HG02943 (cell line): ENCODE results near the gene ARMC12.
"Not testable (repeated sequence)": the region's sequence is repeated elsewhere in the genome, so short reads cannot be mapped to it uniquely, and the experiment has no call there.

Source experiments
- ATAC-seq: cut with Tn5 transposase; IDR thresholded peaks from one replicate; pipeline ENCODE4 v1.9.1; 2021; ENCODE audit warnings: mild to moderate bottlenecking, low read depth, moderate library complexity; ENCODE audit not compliant: unreplicated experiment

The ARMC12 gene

DNA sequence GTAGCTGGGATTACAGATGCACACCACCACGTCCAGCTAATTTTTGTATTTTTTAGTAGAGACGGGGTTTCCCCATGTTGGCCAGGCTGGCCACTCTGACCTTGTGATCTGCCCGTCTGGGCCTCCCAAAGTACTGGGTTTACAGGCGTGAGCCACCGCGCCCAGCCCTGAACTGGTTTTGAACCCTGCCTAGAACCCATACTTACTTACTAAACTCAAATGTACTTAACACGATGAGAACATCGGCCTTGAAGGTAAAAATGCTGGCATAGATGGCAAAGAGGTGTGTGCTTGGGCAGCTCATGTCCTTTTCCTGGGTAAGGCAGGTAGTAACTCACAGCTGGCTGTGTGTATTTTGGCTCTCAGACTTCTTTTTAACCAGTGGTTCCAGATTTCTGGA, 3.2 kb upstream of the ARMC12 start:
- no peak for ATAC-seq

DNA sequence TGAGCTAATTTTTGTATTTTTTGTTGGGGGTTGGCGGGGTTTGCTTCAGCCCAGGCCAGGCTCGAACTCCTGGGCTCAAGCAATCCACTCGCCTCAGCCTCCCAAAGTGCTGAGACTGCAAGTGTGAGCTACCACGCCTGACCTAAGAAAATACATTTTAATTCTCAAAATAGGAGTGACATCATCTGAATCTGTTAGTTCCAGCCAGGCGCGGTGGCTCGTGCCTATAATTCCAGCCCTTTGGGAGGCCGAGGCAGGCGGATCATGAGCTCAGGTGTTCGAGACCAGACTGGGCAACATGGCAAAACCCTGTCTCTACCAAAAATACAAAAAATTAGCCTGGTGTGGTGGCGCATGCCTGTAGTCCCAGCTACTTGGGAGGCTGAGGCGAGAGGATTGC, 2.5 kb upstream of the ARMC12 start:
- ATAC-seq = not testable (repeated sequence)

DNA sequence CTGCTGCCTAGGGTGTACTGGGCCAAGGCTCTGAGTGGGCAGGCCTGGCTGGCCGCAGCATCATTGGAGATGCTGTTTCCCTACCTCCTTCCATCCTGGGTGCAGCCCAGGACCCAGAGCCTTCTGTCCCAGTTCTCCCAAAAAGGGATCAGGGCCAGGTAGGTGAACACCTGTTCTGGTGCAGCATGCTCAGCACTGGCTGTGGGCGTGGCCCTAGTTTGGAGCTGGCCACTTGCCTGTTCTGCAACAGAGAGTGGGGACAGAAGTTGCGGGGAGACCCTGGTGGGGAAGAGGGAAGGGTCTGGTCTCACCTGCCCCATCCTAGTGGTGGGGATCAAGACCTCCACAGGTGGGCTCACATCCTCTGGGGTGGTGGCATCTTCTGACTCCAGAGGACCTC, 1.4 kb upstream of the ARMC12 start:
- ATAC-seq = no peak

DNA sequence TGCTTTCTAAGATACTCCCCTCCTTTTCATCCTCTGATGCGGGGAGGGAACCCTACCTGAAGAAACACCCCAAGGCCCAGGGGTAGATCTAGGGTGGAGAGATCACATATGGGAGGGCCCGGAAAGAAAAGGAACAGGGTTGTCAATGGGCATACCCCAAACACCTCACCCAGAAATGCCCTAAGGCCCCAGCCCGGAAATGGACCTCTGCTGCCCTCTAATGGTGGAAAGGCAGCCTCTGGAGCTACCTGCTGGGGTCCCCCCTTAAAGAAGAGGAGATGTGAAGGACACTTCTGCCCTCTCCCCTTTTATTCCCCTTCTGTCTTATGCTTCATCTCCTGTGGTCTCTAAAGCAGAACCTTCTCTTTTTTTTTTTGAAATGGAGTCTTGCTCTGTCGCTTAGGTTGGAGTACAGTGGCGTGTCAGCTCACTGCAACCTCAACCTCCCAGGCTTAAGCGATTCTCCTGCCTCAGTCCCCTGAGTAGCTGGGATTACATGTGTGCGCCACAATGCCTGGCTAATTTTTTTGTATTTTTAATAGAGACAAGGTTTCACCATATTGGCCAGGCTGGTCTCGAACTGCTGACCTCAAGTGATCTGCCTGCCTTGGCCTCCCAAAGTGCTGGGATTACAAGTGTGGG, 458 bp upstream of the ARMC12 start:
- no peak for ATAC-seq

DNA sequence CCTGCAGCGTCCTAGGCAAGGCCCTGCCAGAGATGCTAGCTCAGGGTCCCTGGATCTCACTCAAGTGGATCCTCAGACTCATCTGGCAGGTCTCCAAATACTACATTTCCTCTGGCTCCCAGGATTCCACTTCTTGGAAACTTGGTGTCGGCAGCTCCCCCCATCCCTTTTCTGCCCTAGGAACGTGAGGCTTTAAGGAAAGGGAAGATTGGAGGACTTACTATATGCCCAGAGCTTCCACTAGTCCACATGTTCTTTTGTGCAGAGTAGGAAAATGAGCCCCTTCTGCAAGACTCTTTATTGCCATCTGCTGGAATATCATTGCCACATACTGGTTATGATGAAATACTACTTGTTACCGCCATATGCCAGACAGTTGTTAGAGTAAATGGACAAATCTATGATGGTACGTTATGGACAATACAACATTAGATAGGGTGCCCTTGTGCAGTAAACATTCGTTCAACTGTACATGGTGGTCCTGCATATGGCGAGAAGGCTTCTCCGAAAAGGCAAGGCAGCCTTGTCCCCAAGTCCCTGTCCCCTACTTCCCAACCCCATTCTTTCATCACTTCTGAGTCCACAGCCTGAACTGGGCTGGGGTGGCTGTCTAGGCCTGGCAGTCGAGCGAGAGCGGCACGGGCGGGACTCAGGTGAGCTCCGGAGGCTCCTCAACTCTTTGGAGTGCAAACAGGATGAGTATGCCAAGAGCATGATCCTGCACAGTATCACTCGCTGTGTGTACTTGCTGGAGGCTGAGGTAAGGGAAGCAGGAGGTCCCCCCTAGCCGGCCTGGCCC, 780 bp downstream of the ARMC12 start:
- no peak for ATAC-seq

DNA sequence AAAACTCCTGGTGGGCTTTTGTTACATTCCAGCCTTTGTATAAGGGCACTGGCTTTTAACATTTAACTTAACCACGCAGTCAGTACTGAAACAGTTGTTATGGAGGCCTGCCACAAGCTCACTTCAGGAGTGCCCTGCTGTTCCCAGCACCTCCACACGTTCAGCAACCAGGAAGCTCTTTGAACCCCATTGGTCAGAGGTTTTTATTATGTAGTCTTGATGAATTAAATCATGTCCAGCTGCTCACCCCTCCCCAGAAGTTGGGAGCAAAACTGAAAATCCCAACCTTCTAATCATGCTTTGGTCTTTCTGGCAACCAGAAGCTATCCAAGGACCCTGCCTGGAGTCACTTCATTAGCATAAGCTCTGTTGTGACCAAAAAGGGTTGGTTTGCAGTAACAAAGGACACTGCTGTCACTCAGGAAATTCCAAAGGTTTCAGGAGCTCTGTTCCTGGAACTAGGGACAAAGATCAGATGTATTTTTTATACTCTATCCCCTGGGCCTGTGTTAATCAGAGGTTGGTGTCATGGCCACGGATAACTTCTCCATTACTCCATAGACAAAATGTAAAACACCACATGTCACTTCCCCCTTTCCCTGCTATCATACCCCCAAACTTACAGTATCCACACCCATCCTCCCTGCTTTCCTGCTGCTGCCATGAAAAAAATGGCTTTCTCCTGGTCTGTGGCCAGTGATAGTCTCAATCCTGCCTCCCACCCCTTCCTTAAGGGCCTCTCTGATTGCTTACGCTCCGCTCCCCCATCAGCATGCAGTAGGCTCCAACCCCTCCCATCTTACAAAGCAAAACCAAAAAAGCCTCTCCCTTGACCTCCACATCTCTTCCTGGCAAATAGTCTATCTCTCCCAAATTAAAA, 3.1 kb downstream of the ARMC12 start:
- no peak for ATAC-seq

DNA sequence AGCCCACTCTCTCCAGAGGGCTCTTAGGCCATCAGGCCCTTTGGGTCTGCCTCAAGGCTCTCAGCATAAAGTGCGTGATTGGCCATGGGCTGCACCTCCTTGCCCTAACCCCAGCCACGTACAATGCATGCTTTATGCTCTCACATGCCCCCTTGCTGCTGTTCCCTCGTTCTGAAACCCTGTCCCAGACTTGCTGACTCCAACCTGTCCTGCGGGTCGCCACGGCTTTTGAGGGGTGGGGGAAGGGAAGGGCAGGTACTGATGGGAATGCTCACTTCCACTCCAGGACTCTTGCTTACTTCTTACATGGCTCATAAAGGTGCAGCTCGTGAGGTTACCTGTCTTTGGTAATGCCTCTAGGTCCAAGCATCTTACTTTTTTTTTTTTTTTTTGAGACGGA, 6.0 kb downstream of the ARMC12 start:
- ATAC-seq = no peak

DNA sequence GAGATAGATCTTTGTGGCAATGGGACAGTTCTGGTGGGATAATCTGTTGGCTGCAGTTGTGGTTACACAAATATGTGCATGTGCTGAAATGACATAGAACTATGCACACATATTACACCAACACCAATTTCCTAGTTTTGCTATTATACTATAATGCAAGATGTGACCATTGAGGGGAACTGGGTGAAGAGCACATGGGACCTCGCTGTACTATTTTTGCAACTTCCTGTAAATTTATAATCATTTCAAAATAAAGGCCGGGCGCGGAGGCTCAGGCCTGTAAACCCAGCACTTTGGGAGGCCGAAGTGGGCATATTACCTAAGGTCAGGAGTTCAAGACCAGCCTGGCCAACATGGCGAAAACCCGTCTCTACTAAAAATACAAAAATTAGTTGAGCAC, 8.7 kb downstream of the ARMC12 start:
- ATAC-seq = no peak

DNA sequence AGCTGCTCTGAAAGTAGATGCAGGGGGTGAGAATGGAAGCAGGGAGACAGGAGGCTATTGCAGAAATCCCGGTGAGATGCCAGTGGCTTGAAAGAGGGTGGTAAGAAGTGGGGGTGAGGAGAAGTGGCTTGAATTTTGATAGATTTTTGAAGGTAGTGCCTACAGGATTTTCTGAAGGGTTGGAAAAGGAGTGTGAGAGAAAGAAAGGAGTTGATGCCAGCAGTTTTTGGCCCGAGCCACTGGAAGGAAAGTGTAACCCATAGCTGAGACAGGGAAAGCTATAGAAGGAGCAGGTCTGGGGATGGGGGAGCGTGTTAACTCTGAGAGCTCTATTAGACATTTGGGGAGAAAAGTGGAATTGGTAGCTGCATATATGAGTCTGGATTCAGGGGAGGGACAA, 9.7 kb downstream of the ARMC12 start:
- no peak for ATAC-seq

DNA sequence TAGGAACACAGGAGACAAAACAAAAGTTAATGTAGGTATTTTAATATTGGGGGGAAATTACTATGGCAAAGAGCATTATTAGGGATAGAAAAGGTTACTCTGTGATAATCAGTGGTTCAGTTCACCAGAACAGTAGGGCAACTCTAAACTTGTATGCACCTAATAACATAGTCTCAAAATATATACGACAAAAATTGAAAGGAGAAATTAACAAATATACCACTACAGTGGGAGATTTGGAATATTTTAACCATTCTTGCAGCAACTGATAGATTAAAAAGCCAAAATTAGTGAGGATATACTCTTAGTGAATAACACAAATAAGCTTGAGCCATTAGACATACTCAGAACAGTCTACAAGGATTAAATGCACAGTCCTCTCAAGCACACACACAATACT, 11.0 kb downstream of the ARMC12 start:
- no peak for ATAC-seq

DNA sequence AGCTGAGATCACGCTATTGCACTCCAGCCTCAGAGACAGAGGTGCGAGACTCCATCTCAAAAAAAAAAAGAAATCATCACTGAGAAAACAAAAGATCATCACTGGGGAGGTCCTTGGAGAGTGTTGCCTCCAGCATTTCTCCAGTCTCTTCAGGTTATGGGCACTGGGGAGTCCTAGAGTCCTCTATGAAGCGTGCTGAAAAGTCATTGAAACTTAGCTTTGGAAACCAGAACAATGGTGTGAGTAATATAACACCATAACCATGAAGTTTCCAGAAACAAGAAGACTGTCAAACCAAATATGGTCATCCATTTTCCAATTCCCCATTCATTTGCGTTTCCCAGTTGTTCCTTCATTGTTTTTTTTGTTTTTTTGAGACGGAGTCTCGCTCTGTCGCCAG, 13.7 kb downstream of the ARMC12 start:
- ATAC-seq = no peak

DNA sequence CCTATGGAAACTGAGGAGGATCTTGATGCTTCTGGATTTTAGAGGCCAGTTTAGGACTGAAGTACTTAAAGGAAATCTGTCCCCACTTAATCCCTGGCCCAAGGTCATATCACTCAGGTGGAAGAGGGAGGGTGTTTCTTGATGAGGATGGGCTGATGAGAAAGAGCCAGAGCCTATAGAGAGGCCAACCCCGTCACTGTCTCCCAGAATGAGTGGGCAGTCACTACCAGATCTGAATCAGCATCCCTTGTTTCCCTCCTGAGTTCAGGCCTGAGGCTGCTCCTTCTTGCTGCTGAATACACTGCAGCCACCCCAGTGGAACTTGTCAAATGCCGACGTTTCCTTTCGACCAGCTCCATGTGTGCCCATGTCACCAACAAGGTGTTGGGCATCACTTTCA, 14.8 kb downstream of the ARMC12 start:
- ATAC-seq = no peak

DNA sequence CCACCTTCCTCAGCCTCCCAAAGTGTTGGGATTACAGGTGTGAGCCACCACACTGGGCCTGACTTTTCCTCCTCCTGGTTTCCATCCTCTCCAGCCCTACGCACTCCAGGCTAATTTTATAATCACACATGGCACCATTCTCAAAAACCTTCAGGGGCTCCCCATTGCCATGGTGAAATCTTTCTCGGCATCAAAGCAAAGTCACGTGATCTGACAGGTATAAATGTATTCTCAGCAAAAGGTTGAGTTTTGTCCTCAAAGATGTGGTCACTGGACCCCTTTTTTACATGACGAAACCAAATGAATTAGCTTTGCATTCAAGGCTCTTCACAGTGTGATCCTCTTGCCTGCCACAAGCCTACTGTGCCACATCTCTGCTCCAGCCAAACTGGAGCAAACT, 15.5 kb downstream of the ARMC12 start:
- ATAC-seq = no peak

DNA sequence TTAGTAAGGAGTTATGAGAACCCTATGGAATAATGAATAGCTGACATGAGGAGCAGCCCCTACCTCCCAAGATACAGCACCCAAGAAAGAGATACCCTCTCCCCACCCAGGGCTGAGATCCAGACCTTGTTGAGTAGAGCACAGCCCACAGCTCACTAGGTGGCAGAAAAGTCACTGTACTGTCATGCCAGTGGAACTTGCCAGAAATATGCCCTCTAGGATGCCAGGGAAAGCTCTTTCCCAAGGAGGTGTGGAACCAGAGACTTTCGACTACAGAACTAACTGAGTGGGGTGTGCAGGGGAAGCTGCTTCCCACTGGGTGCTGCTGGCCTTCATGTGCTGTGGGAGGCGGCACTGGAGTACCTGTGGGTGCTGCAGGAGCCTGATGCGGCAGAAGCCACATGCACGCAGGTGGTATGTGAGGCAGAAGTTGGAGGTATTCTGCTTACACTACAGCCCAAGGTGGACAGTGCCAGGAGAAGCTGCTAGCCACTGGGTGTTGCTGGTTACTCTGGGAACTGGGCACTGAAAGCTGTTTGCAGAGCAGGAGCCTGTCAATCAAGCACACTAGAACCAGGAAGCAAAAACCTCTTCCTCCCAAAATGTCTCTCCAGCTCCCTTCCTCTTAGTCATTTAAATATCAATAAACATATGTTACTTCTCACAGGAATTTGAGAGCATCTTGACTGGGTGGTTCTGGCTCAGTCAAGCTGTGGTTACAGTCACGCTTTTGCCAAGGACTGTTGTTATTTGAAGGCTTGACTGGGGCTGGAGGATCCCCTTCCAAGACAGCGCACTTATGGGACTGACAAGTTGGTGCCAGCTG, 17.8 kb downstream of the ARMC12 start:
- no peak for ATAC-seq

DNA sequence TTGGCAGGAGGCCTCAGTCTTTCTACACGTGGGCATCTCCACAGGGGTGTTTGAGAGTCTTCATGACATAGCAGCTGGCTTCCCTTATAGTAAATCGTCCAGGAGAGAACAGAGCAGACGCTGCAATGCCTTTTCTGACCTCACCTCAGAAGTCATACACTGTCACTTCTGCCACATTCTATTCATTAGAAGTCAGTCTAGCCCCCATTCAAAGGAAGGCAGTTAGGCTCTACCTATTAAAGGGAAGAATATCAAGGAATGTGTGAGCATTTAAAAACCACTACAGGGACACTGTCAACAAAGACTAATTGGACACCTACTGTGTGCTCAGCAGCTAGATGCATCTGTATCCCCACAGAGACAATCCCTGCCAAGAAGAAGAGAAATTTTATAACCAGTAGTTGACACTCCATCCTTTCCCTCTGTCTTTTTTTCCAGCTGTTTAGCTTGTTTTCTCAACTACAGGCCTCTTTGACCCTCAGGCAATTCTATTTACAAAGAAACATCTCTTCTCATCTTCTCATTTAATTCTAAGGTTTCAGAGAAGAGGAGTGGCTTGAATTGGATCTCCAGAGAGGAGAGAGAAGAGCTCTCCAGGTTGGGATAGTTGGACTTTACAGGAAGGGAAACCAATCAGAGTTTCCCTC, 18.6 kb downstream of the ARMC12 start:
- ATAC-seq = no peak

DNA sequence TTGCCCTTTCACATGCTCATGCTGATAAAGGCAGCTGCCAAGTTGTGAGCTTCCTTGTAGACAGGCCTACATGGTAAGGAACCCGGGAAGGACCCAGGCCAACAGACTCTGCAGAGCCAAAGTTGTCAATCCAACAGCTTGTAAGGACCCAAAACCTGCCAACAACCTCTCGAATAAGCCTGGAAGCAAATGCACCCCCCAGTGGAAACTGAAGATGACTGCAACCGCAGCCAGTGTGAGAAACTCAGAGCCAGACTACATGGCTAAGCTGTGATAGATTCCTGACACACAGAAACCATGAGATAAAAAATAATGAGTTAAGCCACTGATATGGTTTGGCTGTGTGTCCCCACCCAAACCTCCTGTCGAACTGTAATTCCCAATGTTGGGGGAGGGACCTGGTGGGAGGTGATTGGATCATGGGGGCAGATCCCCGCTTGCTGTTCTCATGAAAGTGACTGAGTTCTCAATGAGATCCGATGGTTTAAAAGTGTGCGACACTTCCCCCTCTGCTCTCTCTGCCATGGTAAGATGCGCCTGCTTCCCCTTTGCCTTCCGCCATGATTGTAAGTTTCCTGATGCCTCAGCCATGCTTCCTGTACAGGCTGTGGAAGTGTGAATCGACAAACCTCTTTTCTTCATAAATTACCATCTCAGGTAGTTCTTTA, 20.8 kb downstream of the ARMC12 start:
- no peak for ATAC-seq

DNA sequence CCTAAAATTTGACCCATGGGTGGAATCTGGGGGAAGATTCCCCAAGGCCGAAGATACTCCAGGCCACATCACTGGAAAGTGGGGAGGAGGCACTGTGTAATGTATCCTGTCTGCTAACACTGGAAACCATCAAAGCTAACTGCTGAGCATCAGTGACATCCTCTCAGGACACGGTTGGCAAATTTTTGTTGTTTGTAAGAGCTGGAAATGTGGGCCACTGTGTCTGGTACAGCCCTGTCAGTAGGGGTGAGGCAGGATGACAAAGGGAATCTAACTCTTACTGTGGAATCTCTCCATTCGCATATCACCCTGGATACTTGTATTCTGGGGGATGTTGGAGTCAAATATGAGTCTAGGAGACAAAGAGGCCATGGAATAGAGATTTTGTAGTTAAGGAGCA, 22.6 kb downstream of the ARMC12 start:
- no peak for ATAC-seq

DNA sequence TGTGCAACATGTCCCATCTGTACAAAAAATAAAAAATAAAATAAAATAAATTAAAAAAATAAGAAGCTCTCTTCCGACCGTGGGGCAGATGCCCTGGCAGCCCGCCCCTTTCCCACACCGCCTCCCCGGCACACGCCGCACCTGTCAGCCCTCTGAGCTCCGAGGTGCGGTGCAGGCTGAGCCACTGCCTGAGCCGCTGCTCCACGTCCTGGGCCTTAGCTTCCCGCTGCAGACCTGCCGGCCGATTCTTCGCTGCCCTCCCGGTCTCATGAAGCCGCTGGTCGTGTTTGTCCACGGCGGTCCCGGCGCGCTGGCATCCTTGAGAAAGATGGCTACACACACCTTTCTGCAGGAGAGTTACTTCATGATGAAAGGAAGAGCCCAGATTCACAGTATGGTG, 28.9 kb downstream of the ARMC12 start:
- no peak for ATAC-seq

DNA sequence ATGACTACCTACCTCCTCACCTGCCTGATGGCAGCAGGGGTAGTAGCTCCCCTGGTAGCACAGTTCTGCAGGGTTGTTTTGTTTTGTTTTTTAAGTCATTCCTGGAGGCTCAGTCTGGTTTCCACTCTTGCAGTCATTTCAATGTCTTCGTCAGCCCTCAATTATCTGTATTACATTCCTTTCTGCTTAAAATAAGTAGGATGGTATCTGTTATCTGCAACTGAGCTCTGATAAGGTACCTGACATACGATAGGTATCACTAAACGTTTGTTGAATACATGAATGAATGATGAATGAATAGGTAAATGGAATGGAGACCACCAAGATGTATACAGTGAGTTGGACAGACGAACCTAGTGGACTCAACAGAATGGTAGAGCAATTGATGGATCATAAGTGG, 32.4 kb downstream of the ARMC12 start:
- ATAC-seq = no peak

DNA sequence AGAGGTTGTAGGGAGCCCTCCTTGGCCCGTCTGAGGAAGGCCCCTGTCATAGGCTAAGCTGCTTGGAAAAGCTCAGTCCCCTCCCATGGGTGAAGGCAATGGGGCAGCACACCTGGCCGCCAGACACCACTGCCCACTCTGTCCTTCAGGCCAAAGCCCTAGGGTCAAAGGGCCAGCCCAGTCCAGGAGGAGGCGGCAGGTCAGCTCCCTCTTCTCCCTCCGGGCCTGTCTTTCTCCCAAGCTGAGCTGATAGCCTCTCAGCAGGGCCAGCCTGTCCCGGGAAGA, 34.5 kb downstream of the ARMC12 start:
- no peak for ATAC-seq
